Loucy (cell line): ENCODE results near the gene GBX2.

ENCODE experiments used
- CTCF ChIP-seq: fragments of 200-600 bp; sonication (generic); conservative IDR thresholded peaks from 2 replicates; pipeline ENCODE4 v1.5.1; 2014; ENCODE audit warnings: mild to moderate bottlenecking, antibody characterized with exemption, low read length
- EZH2phosphoT487 ChIP-seq: fragments of 200-600 bp; IDR thresholded peaks from 2 replicates; pipeline ENCODE4 v1.6.1; 2018; ENCODE audit warnings: antibody characterized with exemption, mild to moderate bottlenecking, moderate library complexity, borderline replicate concordance

GRCh38 chr2:236131073-236131692, 37.0 kb downstream of the GBX2 start:
- TF ChIP-seq CTCF, result no peak
- no peak for TF ChIP-seq EZH2phosphoT487
